GM12878 (cell line): ENCODE data around the gene SP1. TPM values are rescaled to one million over a fixed set of nuclear protein-coding genes. Genes with fewer than 3 reads are reported as not detected.

Experiments
- ATAC-seq: fragments of 200-7000 bp; cut with Tn5 transposase; 3 replicates; pipeline ENCODE4 v1.9.1; 2020; ENCODE audit warnings: mild to moderate bottlenecking, moderate library complexity
- BruUV-seq: library from RNA; stranded (reverse); fragments of 400-500 nt; replicated peaks from 2 replicates; lab custom pipeline; 2021; lab: Mats Ljungman, UMichigan
- CTCF ChIA-PET: fragments of 300-600 bp; sonication (Branson Sonifier 250); formaldehyde crosslinking; extraction: SDS; loops from one replicate; lab custom pipeline; 2021; ENCODE audit warnings: inconsistent platforms; lab: Yijun Ruan, JAX
- POLR2A ChIA-PET: fragments of 350-600 bp; formaldehyde crosslinking; extraction: SDS; loops from one replicate; lab custom pipeline; 2021; ENCODE audit warnings: inconsistent platforms; lab: Charles Lee
- RAD21 ChIA-PET: fragments of 300-600 bp; sonication (Branson Sonifier 250); formaldehyde crosslinking; loops from one replicate; lab custom pipeline; 2023; ENCODE audit warnings: antibody characterized with exemption; ENCODE audit not compliant: unreplicated experiment; lab: Charles Lee
- SMC1A ChIA-PET: fragments of 300-600 bp; sonication (Branson Sonifier 250); formaldehyde crosslinking; loops from one replicate; lab custom pipeline; 2023; ENCODE audit not compliant: unreplicated experiment, uncharacterized antibody; lab: Charles Lee
- DNase-seq: peaks from one replicate; pipeline ENCODE4 v3.0.0-alpha.2; 2011; ENCODE audit warnings: low read depth, low spot score
- FAIRE-seq: peaks from 3 replicates; lab custom pipeline; 2011; peaks lifted over from hg19 to GRCh38; lab: Jason Lieb, UNC
- H2AFZ ChIP-seq: 2 replicates; pipeline ENCODE4 v1.6.0; 2011; ENCODE audit warnings: low read depth, low read length, control low read depth; ENCODE audit not compliant: control insufficient read depth
- H3K27ac ChIP-seq: 2 replicates; pipeline ENCODE4 v1.5.1; 2011; ENCODE audit warnings: control low read depth; ENCODE audit not compliant: control insufficient read depth, insufficient read depth
- H3K27me3 ChIP-seq, 2 experiments: replicated peaks in 1 of 2; 2 replicates each; pipeline versions ENCODE4 v1.6.0 to v1.6.1; 2011; ENCODE audit warnings: low read length in 1 of 2; ENCODE audit not compliant: control insufficient read depth in 2 of 2, insufficient read depth in 2 of 2
- H3K36me3 ChIP-seq, 2 experiments: 2 replicates each; pipeline ENCODE4 v1.5.1; 2011; ENCODE audit warnings: low read length in 1 of 2; ENCODE audit not compliant: control insufficient read depth in 2 of 2, insufficient read depth in 2 of 2
- H3K4me1 ChIP-seq: 2 replicates; pipeline ENCODE4 v1.6.1; 2011; ENCODE audit warnings: mild to moderate bottlenecking, low read length, moderate library complexity, mixed read lengths; ENCODE audit not compliant: control insufficient read depth, insufficient read depth
- H3K4me2 ChIP-seq: 2 replicates; pipeline ENCODE4 v1.6.0; 2011; ENCODE audit warnings: control low read depth; ENCODE audit not compliant: control insufficient read depth, insufficient read depth
- H3K4me3 ChIP-seq: fragments of 200-600 bp; sonication (generic); 2 replicates; pipeline ENCODE4 v1.5.1; 2016
- H3K79me2 ChIP-seq: 2 replicates; pipeline ENCODE4 v1.6.0; 2011; ENCODE audit warnings: low read length; ENCODE audit not compliant: control insufficient read depth, insufficient read depth
- H3K9ac ChIP-seq: 2 replicates; pipeline ENCODE4 v1.8.0; 2011; ENCODE audit warnings: low read length, control low read depth, mixed read lengths; ENCODE audit not compliant: control insufficient read depth, insufficient read depth
- H3K9me3 ChIP-seq: replicated peaks from 3 replicates; pipeline ENCODE4 v1.5.1; 2011; ENCODE audit warnings: mild to moderate bottlenecking, low read length; ENCODE audit not compliant: control insufficient read depth, insufficient read depth
- H4K20me1 ChIP-seq: 2 replicates; pipeline ENCODE4 v1.6.0; 2011; ENCODE audit not compliant: control insufficient read depth, insufficient read depth
- ATF7 ChIP-seq: fragments of 450-650 bp; IDR thresholded peaks from 2 replicates; pipeline ENCODE4 v1.6.1; 2016; ENCODE audit warnings: low read depth, mild to moderate bottlenecking
- GATAD2B ChIP-seq: fragments of 450-650 bp; conservative IDR thresholded peaks from 2 replicates; pipeline ENCODE4 v1.6.1; 2017; ENCODE audit warnings: low read depth, mild to moderate bottlenecking, moderate library complexity
- HDGF ChIP-seq: fragments of 450-650 bp; IDR thresholded peaks from 2 replicates; pipeline ENCODE4 v1.6.1; 2016; ENCODE audit warnings: antibody characterized with exemption
- MLLT1 ChIP-seq: fragments of 450-650 bp; IDR thresholded peaks from 2 replicates; pipeline ENCODE4 v1.6.1; 2016; ENCODE audit warnings: mild to moderate bottlenecking
- NBN ChIP-seq: fragments of 450-650 bp; IDR thresholded peaks from 2 replicates; pipeline ENCODE4 v1.6.1; 2016
- RELB ChIP-seq: fragments of 450-650 bp; IDR thresholded peaks from 2 replicates; pipeline ENCODE4 v1.6.1; 2017; ENCODE audit warnings: low read depth, mild to moderate bottlenecking, moderate library complexity
- SREBF2 ChIP-seq: IDR thresholded peaks from 2 replicates; pipeline ENCODE4 v1.6.1; 2012; ENCODE audit warnings: mild to moderate bottlenecking, low read length
- WGBS: methylation state at CpG from one replicate; pipeline ENCODE4 v1.1.6; 2016; ENCODE audit warnings: low lambda C conversion rate; ENCODE audit not compliant: insufficient replicate concordance, insufficient coverage; ENCODE audit errors: missing lambda C conversion rate; 5-methylcytosine and 5-hydroxymethylcytosine counted together
- in situ Hi-C: fragments of 300-500 bp; cut with MboI; formaldehyde crosslinking; loops from 9 replicates; pipeline ENCODE4 v1.14.3; 2018; ENCODE audit warnings: mixed read lengths
- intact Hi-C: fragments of 100-400 bp; cut with micrococcal nuclease; formaldehyde crosslinking; loops from one replicate; pipeline ENCODE4 v1.14.2; 2022; ENCODE audit not compliant: unreplicated experiment
- polyA plus RNA-seq, 11 experiments: library from polyadenylated mRNA; depleted of rRNA in 4 of 11; unstranded in 6 of 11; stranded (reverse) in 5 of 11; fragments of >200 nt; fragmentation: Nextera tagmentation in 4 of 11; fragmentation: Illumina TruSeq in 1 of 11; extraction: Ambion mirVana in 4 of 11; extraction: Trizol in 1 of 11; gene quantifications; 1 replicate in 1 of 11; 2 replicates in 10 of 11; pipeline versions ENCODE4 v1.2.1 to v1.2.3, GENCODE V29; 2011 to 2016; ENCODE audit warnings: inconsistent platforms in 2 of 11, missing spikeins in 2 of 11, low read depth in 1 of 11
- total RNA-seq, 4 experiments: library from RNA; depleted of rRNA in 3 of 4; stranded (reverse); fragments of >200 nt in 3 of 4; fragmentation: Illumina TruSeq in 1 of 4; extraction: Trizol in 1 of 4; gene quantifications; 2 replicates each; pipeline versions ENCODE4 v1.2.1 to v1.2.3, GENCODE V29; 2013 to 2021
- TF ChIP-seq, protein P1 (sequence below): fragments of 450-650 bp; conservative IDR thresholded peaks from 2 replicates; pipeline ENCODE4 v1.6.1; 2017; ENCODE audit warnings: mild to moderate bottlenecking, moderate library complexity

Gene SP1
- total and polyA plus RNA-seq, 10 of the 15 experiments (the other 5 are each of a cell fraction or from before 2014, with no cell fraction given), result 3.3 to 52.0 (median 25.2) TPM

GRCh38 chr12:53380794-53381730 is 1.1 kb downstream of the SP1 start:
- intact Hi-C loops (loop anchor here (1.0 to 5.0 kb wide), 3 partner anchors 41 to 120 kb away; partner anchors contain the start of genes AMHR2, PCBP2 and TARBP2), in situ Hi-C loops (no loop called here)
- H3K4me3 ChIP-seq, result peak overlapping the region; percentile 55

More at GRCh38 chr12:53380794-53381730, 1.1 kb downstream of the SP1 start:
- Histone ChIP-seq H3K36me3 (peaks cover 11% of the 10 kb centered on the region in 2 experiments; a peak in 3 of 4 replicates), H3K9ac (peak overlapping the region; percentile 67), H2AFZ (no peak overlapping the region; the same call in 1 of the 2 replicates), H3K27ac (peak overlapping the region; percentile 78), H3K27me3 (no peaks in the 10 kb centered on the region), H4K20me1 (peaks cover 4% of the 10 kb centered on the region; the same call in 1 of the 2 replicates), H3K4me1 (peaks cover 25% of the 10 kb centered on the region), H3K4me2 (peak overlapping the region; percentile 95), H3K9me3 (no peaks in the 10 kb centered on the region; the same call in 2 of the 3 replicates), H3K79me2 (peaks cover 38% of the 10 kb centered on the region)
- BruUV-seq, result no TSS peak
- no peak for DNase-seq
- ChIA-PET POLR2A (interaction anchor here (0.7 to 5.5 kb wide), 10 partner anchors 8 to 119 kb away, joined by 3 to 37 read pairs (median 4); partner anchors contain the start of gene TARBP2), SMC1A (interaction anchor here (0.7 to 6.9 kb wide), 13 partner anchors 14 to 128 kb away, joined by 3 to 124 read pairs (median 5); partner anchors contain the start of genes AAAS and AMHR2), RAD21 (interaction anchor here (0.6 to 6.4 kb wide), 15 partner anchors 16 to 127 kb away, joined by 3 to 91 read pairs (median 5); partner anchors contain the start of gene TARBP2), CTCF (interaction anchor here (0.7 to 8.1 kb wide), 22 partner anchors 9 to 315 kb away, joined by 3 to 164 read pairs (median 4); partner anchors contain the start of genes AAAS and NPFF)
- no peak for ATAC-seq
- TF ChIP-seq, protein P1, sequence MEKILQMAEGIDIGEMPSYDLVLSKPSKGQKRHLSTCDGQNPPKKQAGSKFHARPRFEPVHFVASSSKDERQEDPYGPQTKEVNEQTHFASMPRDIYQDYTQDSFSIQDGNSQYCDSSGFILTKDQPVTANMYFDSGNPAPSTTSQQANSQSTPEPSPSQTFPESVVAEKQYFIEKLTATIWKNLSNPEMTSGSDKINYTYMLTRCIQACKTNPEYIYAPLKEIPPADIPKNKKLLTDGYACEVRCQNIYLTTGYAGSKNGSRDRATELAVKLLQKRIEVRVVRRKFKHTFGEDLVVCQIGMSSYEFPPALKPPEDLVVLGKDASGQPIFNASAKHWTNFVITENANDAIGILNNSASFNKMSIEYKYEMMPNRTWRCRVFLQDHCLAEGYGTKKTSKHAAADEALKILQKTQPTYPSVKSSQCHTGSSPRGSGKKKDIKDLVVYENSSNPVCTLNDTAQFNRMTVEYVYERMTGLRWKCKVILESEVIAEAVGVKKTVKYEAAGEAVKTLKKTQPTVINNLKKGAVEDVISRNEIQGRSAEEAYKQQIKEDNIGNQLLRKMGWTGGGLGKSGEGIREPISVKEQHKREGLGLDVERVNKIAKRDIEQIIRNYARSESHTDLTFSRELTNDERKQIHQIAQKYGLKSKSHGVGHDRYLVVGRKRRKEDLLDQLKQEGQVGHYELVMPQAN, result 0 out of 2 replicates have a peak, but pooled peaks have one; percentile 23
- TF ChIP-seq SREBF2, result no peak
- peak; percentile 57; the same call in 1 of the 2 replicates for TF ChIP-seq MLLT1
- TF ChIP-seq HDGF, result 0 out of 2 replicates have a peak, but pooled peaks have one; percentile 34
- TF ChIP-seq GATAD2B, result no peak
- TF ChIP-seq NBN, result peak; percentile 69
- TF ChIP-seq RELB, result peak; percentile 52; the same call in 1 of the 2 replicates
- peak; percentile 33; the same call in 1 of the 2 replicates for TF ChIP-seq ATF7
- peak; percentile 31 for FAIRE-seq
- 8% methylated on average over 14 of the region's 21 CpGs for WGBS
